ENCODE results near the gene CHMP4A.

- TF ChIP-seq CTCF (IDR thresholded peaks at IDR 0.05) = peak in 1 of 5 experiments; percentile 18
- peak in 1 of 2 donors; percentile 58 for TF ChIP-seq POLR2A (IDR thresholded peaks at IDR 0.05)
- peak; percentile 58 to 93 for TF ChIP-seq EP300 (IDR thresholded peaks at IDR 0.05)
Observed at GRCh38 chr14:24195186-24196070, 17.9 kb downstream of the CHMP4A start, which contains the start of gene TM9SF1.
